SIG-M5 treated with dmso at 0.1 percent for 504 hours (cell line): ENCODE data around the gene EPG5.
"Not testable (repeated sequence)": the region's sequence is repeated elsewhere in the genome, so short reads cannot be mapped to it uniquely, and the experiment has no call there.

Experiments
- DNase-seq: peaks from one replicate; lab custom pipeline; 2025; ENCODE audit not compliant: unreplicated experiment; lab: John Stamatoyannopoulos, UW

EPG5 gene

DNA sequence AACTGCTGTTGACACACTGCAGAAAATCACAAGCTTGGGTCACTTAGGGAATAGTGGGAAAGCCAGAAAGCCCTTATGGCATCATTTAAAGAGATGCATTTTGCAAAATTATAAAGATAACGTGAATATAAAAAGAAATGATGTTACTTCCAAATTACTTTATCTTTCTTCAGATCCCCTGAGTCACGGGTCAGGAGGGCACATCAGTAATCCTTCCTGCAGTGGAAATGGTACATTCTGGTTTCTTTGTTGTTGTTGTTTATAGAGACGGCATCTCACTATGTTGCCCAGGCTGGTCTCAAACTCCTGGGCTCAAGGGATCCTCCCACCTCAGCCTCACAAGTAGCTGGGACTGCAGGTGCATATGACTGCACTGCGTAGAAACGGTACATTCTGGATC lies 9.8 kb upstream of the EPG5 start:
- no peak for DNase-seq

DNA sequence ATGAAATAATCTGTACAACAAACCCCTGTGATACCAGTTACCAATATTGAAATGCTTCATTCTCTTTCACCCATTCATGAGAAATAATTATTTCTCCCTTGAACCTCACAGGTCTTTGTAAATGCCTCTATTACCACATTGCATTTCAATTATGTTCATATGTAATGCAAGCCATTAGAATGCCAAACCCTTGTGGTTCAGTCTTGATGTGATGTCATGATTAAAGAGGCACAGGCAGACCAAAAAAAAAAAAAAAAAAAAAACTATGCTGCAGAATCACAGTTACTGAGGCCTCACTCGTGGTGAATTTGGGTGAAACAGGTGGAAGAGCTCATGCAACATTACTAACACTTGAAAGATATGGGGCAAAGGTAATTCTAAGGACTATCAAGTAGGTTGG lies 9.4 kb upstream of the EPG5 start:
- DNase-seq, result no peak

DNA sequence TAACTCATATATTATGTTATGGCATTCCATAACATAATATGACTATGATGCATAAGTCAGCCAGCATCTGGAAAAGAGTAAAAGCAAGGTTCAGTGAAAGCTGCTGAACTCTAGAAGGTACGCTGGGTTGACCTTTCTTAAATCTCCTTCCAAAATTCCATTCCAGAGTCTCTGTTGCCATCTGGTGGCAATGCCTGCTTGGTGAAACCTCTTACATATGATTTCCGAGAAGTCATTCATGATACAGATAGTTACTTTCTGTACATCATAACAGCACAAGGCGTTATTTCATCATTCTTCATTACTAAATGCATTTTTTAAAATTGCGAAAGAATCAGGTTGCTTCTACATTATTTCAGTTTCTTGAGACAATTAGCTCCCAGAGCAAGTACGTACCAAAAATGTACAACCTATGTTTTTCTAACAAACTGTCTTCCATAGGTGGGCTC lies 7.0 kb upstream of the EPG5 start:
- peak; percentile 89 for DNase-seq

DNA sequence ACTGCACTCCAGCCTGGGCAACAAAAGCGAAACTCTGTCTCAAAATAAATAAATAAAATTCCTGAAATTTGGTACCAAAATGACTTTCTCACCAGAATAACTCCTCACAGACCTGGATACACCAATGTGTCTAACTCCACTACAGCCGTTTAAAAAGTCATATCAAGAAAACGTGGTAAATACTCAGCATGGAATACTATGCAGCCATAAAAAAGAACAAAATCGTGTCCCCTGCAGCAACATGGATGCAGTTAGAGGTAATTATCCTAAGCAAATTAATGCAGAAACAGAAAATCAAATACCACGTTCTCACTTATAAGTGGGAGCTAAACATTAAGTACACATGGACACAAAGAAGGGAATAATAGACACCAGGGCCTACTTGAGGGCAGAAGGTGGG lies 2.2 kb downstream of the EPG5 start:
- not testable (repeated sequence) for DNase-seq

DNA sequence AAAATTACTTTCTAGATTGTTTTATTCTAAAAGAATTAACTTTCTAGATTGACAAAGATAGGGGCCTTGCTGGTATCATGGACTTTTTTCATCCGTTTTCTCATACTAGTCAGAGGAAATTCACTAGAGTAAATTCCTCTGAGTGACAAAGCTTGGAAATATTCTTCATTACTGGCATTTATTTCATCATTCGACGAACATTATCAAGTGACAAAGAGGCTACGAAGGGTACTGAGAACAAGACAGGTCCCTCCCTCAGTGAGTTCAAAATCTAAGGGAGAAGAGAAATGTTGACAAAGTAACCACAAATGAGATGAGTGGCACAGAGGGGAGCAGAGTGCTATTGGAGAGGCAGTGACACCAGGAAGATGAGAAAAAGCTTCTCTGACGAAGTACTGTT lies 4.3 kb downstream of the EPG5 start:
- DNase-seq, result no peak

DNA sequence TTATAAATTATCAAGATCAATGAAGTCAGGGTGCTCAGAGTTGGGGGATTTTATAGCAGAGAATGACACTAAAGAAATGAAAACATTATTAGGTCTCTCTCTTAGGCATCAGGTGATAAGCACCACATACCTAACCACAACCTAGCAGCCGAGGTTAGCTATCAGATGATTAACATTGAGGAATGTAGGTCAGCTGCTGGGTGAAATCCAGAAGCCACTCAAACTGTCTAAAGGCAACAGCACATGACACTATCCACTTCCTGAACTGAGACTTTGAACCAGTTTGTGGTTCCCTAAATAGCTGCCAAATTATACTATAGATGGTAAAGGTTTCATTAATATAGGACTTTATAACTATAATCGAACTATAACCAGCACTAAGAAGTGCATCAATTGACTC lies 4.7 kb downstream of the EPG5 start:
- peak; percentile 6 for DNase-seq

DNA sequence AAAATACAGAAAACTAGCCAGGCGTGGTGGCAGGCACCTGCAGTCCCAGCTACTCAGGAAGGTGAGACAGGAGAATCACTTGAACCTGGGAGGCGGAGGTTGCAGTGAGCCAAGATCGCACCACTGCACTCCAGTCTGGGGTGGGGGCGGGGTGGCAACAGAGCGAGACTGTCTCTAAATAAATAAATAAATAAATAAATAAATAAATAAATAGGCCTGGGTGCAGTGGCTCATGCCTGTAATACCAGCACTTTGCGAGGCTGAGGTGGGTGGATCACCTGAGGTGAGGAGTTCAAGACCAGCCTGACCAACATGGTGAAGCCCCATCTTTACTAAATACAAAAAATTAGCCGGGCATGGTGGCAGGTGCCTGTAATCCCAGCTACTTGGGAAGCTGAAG lies 7.6 kb downstream of the EPG5 start:
- DNase-seq, result not testable (repeated sequence)

DNA sequence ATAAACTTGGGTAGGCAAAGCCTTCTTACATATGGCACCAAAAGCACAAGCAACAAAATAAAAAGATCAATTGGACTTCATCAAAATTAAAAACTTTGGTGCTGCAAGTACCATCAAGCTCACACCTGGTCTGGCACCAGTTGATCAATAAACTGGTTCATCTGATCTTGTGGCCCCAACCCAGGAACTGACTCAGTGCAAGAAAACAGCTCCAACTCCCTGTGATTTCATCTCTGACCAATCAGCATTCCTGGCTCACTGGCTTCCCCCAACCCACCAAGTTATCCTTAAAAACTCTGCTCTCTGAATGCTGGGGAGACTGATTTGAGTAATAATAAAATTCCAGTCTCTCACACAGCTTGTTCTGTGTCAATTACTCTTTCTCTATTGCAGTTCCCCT lies 8.4 kb downstream of the EPG5 start:
- DNase-seq, result no peak

DNA sequence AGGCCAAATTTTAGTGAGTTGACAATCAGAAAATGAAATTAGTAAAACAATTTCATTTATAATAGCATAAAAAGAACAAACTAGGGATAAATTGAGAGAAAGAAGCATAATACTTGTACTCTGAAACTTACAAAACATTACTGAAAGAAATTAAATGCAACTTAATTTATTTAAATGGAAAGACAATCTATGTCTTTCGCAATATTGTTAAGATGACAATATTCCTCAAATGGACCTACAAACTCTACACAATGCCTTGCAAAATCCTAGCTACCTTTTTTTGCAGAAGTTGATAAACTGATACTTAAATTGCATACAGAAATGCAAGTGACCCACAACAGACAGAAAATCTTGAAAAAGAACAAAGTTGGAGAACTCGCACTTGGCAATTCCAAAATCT lies 9.1 kb downstream of the EPG5 start:
- DNase-seq, result no peak

DNA sequence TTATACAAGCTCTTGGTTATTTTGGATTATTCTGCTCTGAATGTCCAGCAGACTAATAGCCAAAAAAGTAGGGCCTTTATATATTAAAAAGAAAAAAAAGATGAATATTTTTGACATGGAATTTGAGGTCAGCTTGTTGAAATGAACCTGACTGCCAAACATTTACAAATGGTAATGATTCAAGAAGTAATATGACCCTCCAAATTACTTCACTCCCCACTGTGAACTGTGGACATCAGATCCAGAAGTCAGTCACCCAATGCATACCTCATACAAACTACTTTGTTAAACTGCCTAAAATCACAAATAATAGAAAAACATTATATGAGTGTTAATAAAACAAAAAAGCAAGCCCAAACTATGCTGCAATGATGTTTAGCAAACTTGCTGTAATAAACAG lies 10.0 kb downstream of the EPG5 start:
- DNase-seq, result no peak

DNA sequence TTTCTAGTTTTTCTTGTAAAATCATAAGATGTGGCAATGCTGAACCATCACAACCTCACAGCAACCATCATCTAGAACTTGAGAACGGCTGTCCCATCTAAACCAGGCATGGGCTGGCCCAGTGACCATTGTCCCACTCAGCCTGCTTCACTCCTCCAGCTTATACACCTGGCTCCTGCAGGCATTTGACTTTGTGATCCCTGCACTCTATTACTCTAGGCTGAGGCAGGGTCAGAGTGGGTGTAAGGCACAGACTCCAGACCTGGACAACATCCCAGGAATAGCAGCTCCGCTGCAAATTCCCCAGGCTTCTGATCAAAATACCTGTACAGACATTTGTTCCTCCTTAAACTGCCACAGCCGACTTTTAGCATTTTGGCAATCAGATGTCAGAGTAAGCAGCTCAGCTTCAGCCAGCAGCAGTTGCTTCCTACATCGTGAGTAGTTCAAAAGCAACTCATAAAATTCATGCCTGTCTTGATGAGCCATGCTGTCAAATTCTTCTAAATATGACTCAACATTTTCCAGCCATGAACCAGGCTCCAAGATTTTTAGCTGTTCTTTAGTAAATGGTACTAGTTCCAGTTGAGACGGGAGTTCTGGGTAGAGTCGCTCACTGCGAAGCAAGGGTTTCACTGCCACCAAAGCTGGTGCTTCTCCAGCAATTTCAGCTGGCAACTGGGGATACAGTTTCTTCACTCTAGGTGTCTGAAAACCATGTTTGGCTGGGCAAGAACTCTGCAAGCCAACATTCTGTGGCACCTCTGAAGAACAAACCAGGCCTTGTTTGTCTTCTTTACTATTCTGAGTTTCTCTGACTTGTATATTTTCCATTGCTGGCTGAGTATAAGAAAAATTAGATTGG lies 12.8 kb downstream of the EPG5 start:
- no peak for DNase-seq

DNA sequence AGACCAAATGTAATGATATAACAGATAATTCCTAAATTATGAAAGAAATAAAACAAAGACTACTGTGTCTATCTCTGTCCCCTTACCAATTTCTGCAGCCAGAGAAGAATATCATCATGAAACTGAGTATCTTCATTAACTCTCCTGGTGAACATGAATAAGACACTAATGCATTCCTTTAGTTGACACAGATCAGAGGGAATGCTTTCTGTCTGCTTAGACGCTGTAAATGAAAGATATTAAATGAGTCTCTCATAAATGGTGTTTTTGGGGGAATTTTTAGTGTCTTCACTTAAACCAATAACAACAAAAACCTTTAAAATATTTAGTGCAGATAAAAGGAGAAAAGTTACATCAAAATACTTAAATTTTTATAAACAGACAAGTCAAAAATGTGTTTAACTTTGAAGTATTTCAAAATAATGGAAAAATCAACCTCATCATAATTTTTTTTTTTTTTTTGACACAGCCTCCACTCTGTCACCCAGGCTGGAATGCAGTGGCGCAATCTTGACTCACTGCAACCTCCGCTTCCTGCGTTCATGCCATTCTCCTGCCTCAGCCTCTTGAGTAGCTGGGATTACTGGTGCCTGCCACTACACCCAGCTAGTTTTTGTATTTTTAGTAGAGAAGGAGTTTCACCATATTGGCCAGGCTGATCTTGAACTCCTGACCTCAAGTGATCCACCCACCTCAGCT lies 16.0 kb downstream of the EPG5 start:
- DNase-seq, result peak; percentile 22

DNA sequence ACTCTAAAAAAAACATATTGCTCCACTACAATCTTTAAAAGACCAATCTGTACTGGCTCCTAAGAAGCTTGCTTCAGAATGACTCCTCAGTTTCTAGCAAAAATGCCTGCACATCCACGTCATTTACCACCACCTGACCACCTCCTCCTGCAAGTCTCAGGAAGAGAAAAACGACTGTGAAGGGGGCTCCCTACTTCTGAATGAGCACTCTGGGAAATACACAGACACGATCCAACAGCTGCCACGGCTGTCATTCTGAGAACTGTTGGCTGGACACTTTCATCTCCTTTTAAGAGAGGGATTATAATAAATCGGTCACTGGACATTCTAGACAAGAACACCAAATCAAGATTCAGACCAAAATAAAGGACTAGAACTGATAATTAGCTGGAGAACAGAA lies 21.5 kb downstream of the EPG5 start:
- no peak for DNase-seq

DNA sequence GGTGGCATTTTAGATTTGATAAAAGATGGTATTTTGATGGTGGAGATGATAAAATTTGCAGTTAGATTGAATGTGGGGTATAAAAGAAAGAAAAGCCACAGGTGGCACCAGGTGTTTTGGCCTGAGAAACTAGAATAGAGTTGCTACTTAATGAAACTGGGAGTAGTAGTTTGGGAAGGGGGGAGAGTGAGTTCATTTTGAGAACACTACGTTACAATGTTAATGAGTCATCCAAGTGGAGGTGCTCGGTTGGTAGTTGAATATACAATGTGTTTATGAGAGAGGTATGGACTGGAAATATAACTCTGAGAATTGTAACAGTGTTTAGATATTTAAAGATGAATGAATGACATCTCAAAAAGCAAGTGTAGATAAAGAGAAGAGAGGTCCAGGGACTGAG lies 26.4 kb downstream of the EPG5 start:
- DNase-seq, result no peak

DNA sequence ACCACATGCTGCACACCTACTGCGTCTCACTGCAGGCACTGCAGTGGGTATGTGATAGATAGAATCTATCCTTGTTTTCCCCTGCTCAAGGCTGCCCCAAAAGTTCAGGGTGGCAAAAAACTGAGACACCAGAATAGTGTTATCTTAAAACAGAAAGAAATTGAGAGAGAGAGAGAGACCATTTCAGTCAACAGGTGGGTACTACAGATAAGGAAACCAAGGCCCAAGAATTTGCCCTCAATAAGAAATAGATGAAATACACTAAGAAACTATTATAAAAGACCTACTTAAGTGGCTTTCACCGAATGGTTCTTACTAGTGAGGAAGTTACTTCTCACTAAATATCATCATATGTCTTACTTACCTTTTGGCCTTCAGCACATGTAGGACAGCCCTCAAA lies 27.9 kb downstream of the EPG5 start:
- no peak for DNase-seq

DNA sequence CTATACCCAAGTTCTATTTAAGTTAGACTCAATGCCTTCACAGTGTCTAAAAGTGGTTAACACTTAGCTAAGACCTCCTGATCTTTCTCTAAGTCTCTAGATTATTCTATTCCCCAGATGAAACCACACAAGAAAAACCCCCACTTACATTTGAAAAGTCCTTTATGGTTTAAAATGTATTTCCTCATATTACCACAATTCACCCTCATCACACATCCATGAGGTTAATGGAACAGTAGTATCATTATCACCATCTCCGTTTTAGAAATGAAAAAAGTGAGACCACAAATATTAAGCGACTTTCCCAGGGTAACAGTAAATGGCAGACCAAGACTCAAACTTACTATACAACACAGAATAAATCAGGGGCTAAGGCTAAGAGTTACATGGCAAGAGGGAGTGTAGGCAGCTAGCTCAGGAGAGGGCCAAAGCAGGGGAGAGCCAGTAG lies 28.6 kb downstream of the EPG5 start:
- no peak for DNase-seq

DNA sequence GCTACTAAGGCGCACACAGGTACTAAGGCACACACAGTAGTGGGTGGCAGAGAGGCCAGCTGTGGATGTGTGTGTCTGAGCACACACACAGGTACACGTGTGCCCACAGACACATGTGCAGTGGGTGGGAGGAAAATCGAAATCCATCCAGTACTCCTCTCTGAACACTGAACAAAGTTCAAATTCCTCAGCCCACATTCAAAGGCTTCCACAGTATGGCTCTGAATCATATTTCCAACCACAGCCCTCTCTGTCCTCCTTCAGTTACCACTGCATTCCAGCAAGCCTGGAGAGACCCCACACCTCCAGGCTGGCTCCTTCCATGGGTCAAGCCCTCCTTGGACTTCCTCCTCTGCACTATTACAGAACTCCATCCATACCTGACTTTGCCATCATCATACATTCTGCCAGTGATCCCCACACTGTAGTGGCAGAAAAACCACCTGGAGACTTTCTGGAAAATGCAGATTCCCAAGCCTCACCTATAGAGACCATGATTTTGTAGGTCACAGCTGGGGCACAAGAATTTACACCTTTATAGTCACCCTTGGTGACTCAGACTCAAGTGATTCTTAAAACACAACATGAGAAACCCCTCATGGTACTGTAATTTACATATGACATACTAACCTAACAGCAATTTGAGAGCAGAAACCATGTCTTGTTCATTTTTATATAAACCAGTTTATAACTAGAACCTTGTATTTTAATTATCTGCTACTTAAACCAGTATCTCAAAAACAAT lies 31.4 kb downstream of the EPG5 start:
- no peak for DNase-seq

DNA sequence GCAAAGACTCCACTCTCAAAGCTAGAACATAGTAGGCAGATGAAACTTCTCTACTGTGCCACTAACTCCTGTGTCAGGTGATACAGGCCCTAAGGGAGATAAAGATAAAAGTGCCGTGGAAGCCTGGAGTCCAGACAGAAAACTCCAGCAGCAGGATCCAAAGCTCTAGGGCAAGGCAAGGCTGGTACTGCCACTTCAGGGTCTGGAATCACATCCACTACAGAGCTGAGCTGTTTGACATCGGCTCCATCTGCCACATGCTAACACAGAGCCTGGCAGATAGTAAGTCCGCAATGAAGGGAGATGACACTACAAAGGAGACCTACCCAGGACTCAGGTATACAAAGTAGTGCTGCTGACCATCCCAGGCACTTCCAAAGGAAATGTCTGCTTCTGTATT lies 34.4 kb downstream of the EPG5 start:
- no peak for DNase-seq

DNA sequence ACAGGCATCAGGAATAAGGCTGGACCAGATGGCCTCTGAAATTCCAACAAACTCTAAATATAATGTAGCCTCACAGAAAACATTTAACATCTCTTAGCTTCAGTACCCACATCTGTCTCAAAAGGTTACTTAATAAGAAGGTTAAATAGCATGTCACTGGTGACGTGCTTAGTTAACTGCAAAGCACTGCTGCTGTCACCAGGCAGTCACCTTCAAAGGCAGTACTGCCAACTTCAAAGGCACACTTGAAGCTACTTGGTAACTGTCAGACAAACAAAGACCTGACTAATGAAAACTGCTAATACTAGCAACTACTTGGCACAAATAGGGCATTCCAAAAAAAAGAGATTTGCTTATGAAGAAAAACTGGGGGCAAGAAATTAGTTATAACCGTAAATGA lies 36.2 kb downstream of the EPG5 start:
- DNase-seq, result no peak

DNA sequence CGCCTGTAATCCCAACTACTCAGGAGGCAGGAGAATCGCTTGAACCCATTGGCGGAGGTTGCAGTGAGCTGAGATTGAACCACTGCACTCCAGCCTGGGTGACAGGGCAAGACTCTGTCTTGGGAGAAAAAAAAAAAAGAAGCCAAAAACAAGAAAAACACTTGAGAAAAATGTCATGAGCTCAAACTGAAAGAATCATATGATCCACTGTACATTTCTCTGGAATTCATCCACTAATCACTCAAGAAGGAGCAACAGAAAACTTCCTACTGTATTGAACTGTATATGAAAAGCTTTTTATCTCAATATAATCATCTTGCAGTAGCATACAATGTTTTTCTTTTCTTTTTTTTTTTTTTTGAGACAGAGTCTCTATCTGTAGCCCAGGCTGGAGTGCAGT lies 40.4 kb downstream of the EPG5 start:
- DNase-seq, result no peak

DNA sequence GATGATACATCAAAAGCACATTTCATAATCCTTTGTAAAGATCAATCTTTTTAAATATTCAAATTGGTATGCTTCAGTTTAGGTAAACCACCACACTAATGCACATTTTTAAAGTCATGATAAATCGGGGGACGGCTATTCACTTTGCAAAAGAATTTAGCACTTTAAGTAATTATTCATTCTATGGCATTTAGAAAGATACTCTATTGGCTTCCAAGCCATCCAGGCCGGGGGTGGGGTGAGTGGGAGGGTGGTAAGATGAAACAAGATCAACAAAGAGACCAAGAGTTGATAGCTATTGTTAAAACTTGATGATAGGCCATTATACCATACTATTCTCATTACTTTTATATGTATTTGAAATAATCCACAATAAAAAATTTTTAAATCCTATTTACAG lies 41.0 kb downstream of the EPG5 start:
- no peak for DNase-seq

DNA sequence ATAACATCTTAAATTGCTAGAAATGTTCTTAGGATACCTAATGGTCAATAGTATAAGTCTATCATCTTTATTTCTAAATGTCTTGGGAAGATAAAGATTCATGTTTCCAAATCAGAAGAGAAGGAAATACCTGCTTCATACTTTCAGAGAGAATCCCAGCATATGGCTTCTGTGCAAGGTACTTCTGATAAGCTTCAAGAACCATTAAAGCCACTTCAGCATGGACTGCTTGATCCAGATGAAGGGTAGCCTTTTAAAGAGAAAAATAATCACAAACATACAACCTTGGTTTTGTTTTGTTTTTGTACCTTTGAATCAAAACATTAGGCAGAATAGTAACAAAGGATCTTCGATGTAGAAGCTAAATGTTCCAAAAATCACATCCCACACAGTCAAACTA lies 44.0 kb downstream of the EPG5 start:
- no peak for DNase-seq
